Mucosa of stomach (tissue), 1 donor: ENCODE measurements around the gene ARHGEF37.

Source experiments
- H3K27me3 ChIP-seq: one replicate; pipeline ENCODE4 v1.7.0; 2013; ENCODE audit warnings: mild to moderate bottlenecking, low read length; ENCODE audit not compliant: control insufficient read depth, insufficient read depth
- H3K36me3 ChIP-seq: one replicate; pipeline ENCODE4 v1.7.0; 2013; ENCODE audit warnings: low read length; ENCODE audit not compliant: control insufficient read depth, insufficient read depth
- H3K4me1 ChIP-seq: one replicate; pipeline ENCODE4 v1.7.0; 2013; ENCODE audit warnings: mild to moderate bottlenecking, low read length; ENCODE audit not compliant: control insufficient read depth, insufficient read depth
- H3K4me3 ChIP-seq: one replicate; pipeline ENCODE4 v1.7.0; 2013; ENCODE audit warnings: low read length
- H3K9ac ChIP-seq: one replicate; pipeline ENCODE4 v1.7.0; 2013; ENCODE audit warnings: mild to moderate bottlenecking, low read length, moderate library complexity
- H3K9me3 ChIP-seq: one replicate; pipeline ENCODE4 v1.7.0; 2013; ENCODE audit warnings: mild to moderate bottlenecking, low read length, moderate library complexity; ENCODE audit not compliant: control insufficient read depth
- donor health status: Pancreatic carcinoma.

Gene ARHGEF37

DNA sequence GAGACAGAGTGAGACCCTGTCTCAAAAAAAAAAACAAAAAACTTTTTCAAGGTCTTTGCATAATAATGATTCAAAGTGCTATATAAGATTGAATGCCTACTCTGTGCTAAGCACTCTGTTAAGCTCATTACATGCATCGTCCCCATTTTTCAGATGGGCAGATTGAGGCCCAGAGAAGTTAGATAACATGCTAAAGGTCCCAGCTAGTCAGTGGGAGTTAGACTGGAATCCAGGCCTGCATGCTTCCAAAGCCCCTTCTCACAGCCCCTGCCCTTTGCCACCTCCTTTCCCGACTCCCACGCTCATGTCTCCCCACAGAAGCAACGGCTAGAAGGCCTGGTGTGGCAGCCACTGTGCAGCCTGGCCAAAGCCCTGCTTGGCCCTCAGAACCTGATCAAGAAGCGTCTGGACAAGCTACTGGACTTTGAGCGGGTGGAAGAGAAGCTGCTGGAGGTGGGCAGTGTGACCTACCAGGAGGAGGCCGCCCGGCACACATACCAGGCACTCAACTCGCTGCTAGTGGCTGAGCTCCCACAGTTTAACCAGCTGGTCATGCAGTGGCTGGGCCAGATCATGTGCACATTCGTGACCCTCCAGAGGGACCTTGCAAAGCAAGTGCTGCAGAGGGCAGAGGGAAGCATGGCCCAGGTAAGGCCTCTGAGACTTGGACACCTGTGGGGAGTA is 40.3 kb downstream of the ARHGEF37 start:
- H3K36me3 ChIP-seq = peaks cover 21% of the 10 kb centered on the region
- H3K27me3 ChIP-seq = no peaks in the 10 kb centered on the region
- H3K4me1 ChIP-seq = peaks cover 15% of the 10 kb centered on the region
- no peak overlapping the region for H3K4me3 ChIP-seq
- H3K9ac ChIP-seq = no peak overlapping the region
- H3K9me3 ChIP-seq = no peaks in the 10 kb centered on the region

DNA sequence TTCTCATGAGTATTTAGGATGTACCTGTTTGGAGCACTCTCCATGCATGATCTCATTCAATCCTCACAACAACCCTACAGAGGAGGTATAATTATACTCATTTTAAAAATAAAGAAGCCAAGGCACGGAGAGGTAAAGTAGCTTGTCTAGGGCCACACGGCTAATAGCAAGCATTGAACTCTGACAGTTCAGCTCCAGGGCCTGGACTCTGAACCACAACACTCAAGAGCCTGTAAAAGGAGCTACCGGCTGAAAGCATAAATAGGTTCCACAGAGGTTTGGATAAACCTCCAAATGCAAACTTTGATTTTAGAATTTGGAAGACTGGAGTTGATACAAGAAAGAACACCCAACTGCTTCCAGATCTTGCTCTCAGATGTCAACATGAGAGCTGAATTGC is 41.2 kb downstream of the ARHGEF37 start:
- Histone ChIP-seq H3K4me3 (no peak overlapping the region), H3K9ac (no peak overlapping the region), H3K36me3 (peaks cover 18% of the 10 kb centered on the region), H3K4me1 (peaks cover 12% of the 10 kb centered on the region), H3K9me3 (no peaks in the 10 kb centered on the region), H3K27me3 (no peaks in the 10 kb centered on the region)

DNA sequence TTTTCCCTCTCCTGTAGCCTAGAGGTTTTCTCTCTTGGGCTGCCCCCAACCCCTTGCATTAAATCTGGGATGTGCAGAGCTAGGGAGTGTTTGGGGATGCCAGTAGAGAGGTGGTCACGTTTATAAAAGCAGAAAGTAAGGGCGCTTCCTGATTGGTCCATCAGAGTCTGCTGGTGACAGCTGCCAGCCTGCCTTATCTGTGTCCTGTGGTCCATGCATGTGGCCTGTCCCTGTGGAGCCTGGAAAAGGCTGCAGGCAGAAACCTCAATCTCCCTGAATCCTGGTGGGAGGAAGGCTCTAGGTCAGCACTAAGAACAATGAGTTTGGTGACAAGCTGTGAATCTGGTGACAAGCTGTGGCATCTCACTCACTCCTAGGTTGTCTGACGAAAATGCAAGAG is 42.2 kb downstream of the ARHGEF37 start:
- H3K27me3 ChIP-seq = no peaks in the 10 kb centered on the region
- peaks cover 11% of the 10 kb centered on the region for H3K36me3 ChIP-seq
- H3K4me1 ChIP-seq = peaks cover 6% of the 10 kb centered on the region
- no peak overlapping the region for H3K4me3 ChIP-seq
- no peak overlapping the region for H3K9ac ChIP-seq
- no peaks in the 10 kb centered on the region for H3K9me3 ChIP-seq

DNA sequence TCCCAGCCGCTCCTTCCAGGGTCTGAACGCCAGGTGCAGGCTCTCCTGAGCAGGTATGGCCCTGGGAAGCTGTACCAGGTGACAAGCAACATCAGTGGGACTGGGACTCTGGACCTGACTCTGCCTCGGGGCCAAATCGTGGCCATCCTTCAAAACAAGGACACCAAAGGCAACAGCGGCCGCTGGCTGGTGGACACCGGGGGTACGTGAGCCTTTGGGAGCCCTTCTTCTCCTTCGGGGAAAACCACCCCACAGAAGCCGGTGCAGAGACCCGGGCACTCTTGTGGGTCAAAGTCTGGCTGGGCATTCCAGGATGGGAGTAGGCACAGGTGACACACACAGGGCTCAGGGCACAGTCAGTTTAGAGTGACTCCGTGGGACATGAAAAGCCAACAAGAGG is 45.8 kb downstream of the ARHGEF37 start:
- Histone ChIP-seq H3K9me3 (no peaks in the 10 kb centered on the region), H3K4me1 (peaks cover 20% of the 10 kb centered on the region), H3K36me3 (peaks cover under 1% of the 10 kb centered on the region), H3K4me3 (no peak overlapping the region), H3K9ac (no peak overlapping the region), H3K27me3 (no peaks in the 10 kb centered on the region)

DNA sequence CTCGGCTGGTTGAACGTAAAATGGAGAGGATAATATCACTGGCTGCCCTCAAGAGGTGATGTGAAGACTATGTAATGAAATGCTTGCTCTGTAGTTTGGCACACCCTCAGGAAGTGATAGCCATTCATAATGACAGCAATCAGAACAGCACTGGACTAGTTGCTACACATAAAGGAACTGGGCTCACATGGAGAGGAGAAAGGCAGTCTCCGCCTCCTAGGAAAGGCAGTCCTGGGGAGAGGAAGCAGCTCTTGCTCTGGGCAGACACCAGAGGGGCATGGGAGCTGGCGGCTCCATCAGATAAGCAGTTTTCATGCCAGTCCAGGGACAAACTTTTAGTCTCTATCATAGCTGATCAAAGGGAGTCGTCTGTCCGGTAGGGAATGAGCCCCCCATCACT is 46.9 kb downstream of the ARHGEF37 start:
- no peak overlapping the region for H3K4me3 ChIP-seq
- H3K9me3 ChIP-seq = no peaks in the 10 kb centered on the region
- no peak overlapping the region for H3K9ac ChIP-seq
- peaks cover 32% of the 10 kb centered on the region for H3K4me1 ChIP-seq
- no peaks in the 10 kb centered on the region for H3K27me3 ChIP-seq
- no peaks in the 10 kb centered on the region for H3K36me3 ChIP-seq

DNA sequence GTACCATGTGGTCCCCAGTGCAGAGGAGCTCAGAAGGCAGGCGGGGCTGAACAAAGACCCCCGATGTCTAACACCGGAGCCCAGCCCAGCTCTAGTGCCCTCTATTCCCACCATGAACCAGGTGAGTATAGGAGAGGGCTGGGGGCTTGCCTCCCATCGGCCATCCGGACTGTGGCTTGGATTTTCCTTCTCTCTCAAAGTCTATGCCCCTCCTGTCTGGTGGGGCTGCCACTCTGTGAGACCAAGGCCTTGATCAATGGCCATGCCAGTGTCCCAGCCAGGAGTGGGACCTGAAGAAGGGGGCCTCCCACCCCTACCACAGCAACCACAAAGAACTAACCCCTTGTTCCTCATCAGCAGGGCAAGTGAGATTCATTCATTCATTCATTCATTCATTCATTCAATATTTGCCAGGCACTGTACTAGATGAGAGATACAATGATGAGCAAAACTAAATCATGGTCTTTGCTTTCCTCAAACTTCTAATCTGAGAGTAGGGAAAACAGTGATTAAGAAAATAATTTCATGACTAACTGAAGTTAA is 47.6 kb downstream of the ARHGEF37 start:
- Histone ChIP-seq H3K36me3 (no peaks in the 10 kb centered on the region), H3K4me1 (peaks cover 39% of the 10 kb centered on the region), H3K9ac (no peak overlapping the region), H3K27me3 (no peaks in the 10 kb centered on the region), H3K9me3 (no peaks in the 10 kb centered on the region), H3K4me3 (no peak overlapping the region)

DNA sequence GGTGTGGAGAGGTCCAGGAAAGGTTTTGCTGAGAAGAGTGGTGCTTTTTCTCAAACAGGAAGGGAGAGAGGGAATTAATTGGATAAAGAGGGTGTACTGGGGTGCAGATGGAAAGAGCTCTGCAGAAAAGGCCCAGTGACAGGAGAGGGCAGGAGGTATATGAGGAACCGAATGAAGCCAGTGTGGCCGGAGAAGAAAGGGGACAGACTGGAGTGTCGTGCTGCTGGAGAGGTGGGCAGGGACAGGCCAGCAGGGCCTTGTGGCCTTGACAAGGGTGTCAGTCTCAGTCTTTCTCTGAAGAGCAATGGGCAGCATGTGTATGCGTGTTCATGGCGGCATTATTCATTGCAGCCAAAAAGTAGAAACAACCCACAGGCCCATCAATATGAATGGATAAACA is 48.1 kb downstream of the ARHGEF37 start:
- H3K36me3 ChIP-seq = no peaks in the 10 kb centered on the region
- peaks cover 44% of the 10 kb centered on the region for H3K4me1 ChIP-seq
- no peak overlapping the region for H3K9ac ChIP-seq
- no peak overlapping the region for H3K4me3 ChIP-seq
- H3K9me3 ChIP-seq = no peaks in the 10 kb centered on the region
- H3K27me3 ChIP-seq = no peaks in the 10 kb centered on the region

DNA sequence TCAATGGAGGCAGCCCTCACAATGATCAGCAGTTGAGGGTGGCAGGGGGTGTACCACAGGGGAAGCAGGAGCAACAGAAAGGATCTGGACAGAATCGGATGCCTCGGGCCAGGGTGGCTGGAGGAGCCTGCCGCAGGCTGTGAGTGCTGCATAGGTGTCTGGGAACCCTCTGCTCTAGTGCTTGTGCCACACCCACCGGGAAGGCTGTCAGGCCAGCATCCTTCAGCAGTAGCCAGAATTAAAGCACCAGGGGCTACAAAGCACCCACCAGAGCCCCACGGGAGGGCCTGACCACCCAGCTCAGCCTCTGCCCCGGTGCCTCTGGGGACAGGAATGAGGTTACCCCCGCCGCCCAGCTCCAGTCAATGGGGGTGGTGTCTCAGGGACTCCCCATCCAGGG is 49.0 kb downstream of the ARHGEF37 start:
- no peaks in the 10 kb centered on the region for H3K9me3 ChIP-seq
- no peak overlapping the region for H3K9ac ChIP-seq
- H3K36me3 ChIP-seq = no peaks in the 10 kb centered on the region
- no peak overlapping the region for H3K4me3 ChIP-seq
- H3K4me1 ChIP-seq = peaks cover 47% of the 10 kb centered on the region
- no peaks in the 10 kb centered on the region for H3K27me3 ChIP-seq

DNA sequence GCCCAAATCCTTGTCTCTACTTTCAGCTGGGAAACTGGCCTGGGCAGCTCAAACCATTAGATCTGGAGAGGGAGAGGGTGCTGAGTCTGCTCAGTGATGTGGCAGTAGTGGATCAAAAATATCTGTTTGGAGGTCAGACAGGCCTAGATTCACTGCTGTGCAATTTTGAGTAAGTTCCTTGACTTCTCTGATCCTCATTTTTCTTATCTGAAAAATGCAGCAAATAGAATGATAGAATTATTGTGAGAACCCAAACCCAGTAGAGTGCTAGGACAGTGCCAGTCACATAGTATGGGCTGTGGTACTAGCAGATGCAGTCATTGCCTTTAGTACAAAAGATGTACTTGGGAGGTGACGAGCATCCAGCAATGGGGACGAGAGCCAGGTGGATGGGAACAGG is 50.2 kb downstream of the ARHGEF37 start:
- no peaks in the 10 kb centered on the region for H3K27me3 ChIP-seq
- H3K36me3 ChIP-seq = no peaks in the 10 kb centered on the region
- no peaks in the 10 kb centered on the region for H3K9me3 ChIP-seq
- H3K4me3 ChIP-seq = no peak overlapping the region
- peaks cover 47% of the 10 kb centered on the region for H3K4me1 ChIP-seq
- peak overlapping the region; percentile 26 for H3K9ac ChIP-seq

DNA sequence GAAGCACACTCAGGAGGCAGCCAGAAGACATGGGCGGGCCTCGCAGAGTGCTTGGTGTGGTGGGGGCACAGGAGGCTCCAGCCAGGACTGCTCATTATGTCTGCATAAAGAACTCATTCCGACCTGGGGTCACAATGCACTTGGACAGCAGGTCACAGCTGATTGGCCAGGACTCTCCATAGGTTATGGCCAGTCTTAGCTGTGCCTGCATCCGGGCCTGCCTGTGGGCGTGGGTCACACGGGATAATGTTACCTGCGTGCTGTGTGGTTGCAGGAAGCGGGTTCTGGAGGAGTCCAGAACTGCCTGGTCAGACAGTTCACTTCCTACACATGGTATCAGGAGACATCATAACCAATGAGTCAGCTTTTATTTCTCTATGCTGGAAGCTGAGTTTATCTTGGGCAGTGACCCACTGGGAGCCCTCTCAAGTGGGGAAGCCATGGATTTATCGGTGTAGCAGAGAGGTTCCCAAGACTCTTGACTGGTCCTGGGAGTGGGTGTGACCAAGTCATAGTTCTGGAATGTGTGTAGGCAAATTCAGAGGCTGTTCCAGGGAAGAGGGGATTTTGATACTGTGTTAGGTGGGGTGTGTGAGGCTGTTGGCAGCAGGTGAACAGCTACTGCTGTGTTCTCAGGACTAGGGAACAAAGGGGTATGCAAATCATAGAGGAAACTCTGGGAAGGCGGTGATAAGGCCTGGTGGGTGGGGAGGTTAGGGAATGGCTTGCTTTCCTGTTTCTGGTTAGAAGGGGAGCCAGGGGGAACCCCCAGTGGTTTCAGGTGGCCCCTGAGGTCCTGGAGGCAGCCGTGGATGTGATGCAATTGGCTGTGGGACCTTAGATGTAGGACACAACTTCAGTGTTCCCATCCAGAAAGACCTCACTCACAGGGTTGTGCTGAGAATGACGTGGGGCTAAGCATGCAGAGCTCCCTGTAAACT is 51.3 kb downstream of the ARHGEF37 start:
- H3K4me1 ChIP-seq = peaks cover 47% of the 10 kb centered on the region
- no peak overlapping the region for H3K4me3 ChIP-seq
- H3K9ac ChIP-seq = peak overlapping the region; percentile 45
- H3K36me3 ChIP-seq = no peaks in the 10 kb centered on the region
- no peaks in the 10 kb centered on the region for H3K9me3 ChIP-seq
- no peaks in the 10 kb centered on the region for H3K27me3 ChIP-seq

DNA sequence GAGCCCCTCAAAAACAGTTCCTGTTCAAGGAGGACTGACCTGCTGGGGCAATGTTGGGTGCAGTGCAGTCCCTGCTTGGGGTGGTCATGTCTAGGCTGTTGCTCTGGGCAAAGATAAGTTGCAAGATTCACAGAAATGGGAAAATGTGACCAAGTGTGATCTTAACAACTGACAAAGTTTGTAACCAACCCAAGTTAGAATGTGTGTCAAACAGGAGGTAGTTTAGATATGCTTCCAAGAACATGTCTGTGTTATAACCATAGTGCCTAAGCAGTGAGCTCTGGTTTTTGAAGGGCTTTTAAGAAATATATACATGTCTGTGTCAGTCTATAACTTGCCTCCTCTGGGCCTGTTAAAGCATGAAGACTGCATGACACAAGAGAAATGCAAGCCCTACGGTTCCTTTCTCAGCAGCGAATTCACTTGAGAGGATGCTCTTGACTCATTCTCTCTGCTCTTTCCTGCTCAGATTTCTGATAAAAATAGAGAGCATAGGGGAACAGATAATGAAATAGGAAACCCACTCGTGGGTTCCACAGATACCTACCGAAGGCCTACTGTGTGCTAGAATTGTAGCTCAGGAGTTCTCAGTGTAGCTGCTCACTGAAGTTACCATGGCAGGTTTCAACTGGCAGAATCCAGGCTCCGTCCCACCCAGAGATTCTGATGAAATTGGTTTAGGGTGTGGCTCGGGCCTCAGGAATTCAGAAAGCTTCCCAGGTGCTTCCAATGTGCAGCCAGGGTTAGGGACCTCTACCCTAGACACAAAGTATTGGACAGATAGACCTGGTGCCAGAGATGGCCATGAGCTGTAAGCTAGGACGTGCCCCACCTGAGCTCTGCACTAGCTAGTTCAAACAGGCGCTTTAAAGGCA is 52.4 kb downstream of the ARHGEF37 start:
- Histone ChIP-seq H3K27me3 (no peaks in the 10 kb centered on the region), H3K9me3 (no peaks in the 10 kb centered on the region), H3K9ac (peak overlapping the region; percentile 45), H3K36me3 (no peaks in the 10 kb centered on the region), H3K4me1 (peaks cover 47% of the 10 kb centered on the region), H3K4me3 (no peak overlapping the region)
